Natural killer cell (primary cell): ENCODE data around the gene SYNDIG1. TPM values are rescaled to one million over a fixed set of nuclear protein-coding genes. Genes with fewer than 3 reads are reported as not detected.

Experiments used
- ATAC-seq, 3 donors: fragments of 150-1000 bp in 2 of 3; fragments of 200-7000 bp in 1 of 3; cut with Tn5 transposase; 1 replicate in 1 of 3; 2 replicates in 2 of 3; pipeline ENCODE4 v1.10.0; 2021; ENCODE audit warnings: mild to moderate bottlenecking in 2 of 3, moderate library complexity in 2 of 3
- DNase-seq, 2 donors: peaks; one replicate each; pipeline versions ENCODE4 v3.0.0 to v3.0.0-alpha.2; 2013 to 2021; ENCODE audit warnings: mixed read lengths in 1 of 2
- H3K27ac ChIP-seq: one replicate; pipeline ENCODE4 v1.5.1; 2013; ENCODE audit warnings: mild to moderate bottlenecking, low read length
- H3K27me3 ChIP-seq: one replicate; pipeline ENCODE4 v1.6.1; 2013; ENCODE audit warnings: low read length; ENCODE audit not compliant: control insufficient read depth, insufficient read depth
- H3K36me3 ChIP-seq: one replicate; pipeline ENCODE4 v1.6.1; 2013; ENCODE audit warnings: low read length; ENCODE audit not compliant: control insufficient read depth, insufficient read depth
- H3K4me1 ChIP-seq: one replicate; pipeline ENCODE4 v1.6.1; 2013; ENCODE audit warnings: low read length; ENCODE audit not compliant: control insufficient read depth, insufficient read depth
- H3K4me3 ChIP-seq: one replicate; pipeline ENCODE4 v1.5.1; 2013; ENCODE audit warnings: low read length
- H3K9me3 ChIP-seq: one replicate; pipeline ENCODE4 v1.6.1; 2013; ENCODE audit warnings: low read length; ENCODE audit not compliant: control insufficient read depth, insufficient read depth
- H3K27ac Mint-ChIP-seq, 2 donors: one replicate each; pipeline ENCODE4 v1.8.0; 2022; ENCODE audit warnings: mild to moderate bottlenecking in 2 of 2, mixed read lengths in 2 of 2, moderate library complexity in 1 of 2
- H3K27me3 Mint-ChIP-seq, 2 donors: one replicate each; pipeline ENCODE4 v1.8.0; 2022; ENCODE audit warnings: low read depth in 2 of 2, mixed read lengths in 2 of 2
- H3K36me3 Mint-ChIP-seq: one replicate; pipeline ENCODE4 v1.8.0; 2022; ENCODE audit warnings: mixed read lengths
- H3K4me1 Mint-ChIP-seq, 2 donors: one replicate each; pipeline ENCODE4 v1.8.0; 2022; ENCODE audit warnings: mixed read lengths in 2 of 2
- H3K4me3 Mint-ChIP-seq: one replicate; pipeline ENCODE4 v1.8.0; 2022; ENCODE audit warnings: mild to moderate bottlenecking, moderate library complexity, mixed read lengths
- H3K9me3 Mint-ChIP-seq, 2 donors: one replicate each; pipeline ENCODE4 v1.8.0; 2022; ENCODE audit warnings: mixed read lengths in 2 of 2
- CTCF ChIP-seq: fragments of 200-600 bp; IDR thresholded peaks from one replicate; pipeline ENCODE4 v1.8.0; 2022; ENCODE audit warnings: antibody characterized with exemption
- WGBS: methylation state at CpG from one replicate; pipeline ENCODE4 v1.1.7; 2013; ENCODE audit warnings: missing lambda C conversion rate; ENCODE audit not compliant: insufficient coverage; 5-methylcytosine and 5-hydroxymethylcytosine counted together
- intact Hi-C: fragments of 100-400 bp; cut with micrococcal nuclease; formaldehyde crosslinking; loops from one replicate; pipeline ENCODE4 v1.14.2; 2022
- total RNA-seq, 4 donors: library from RNA; stranded (reverse); fragments of 120-200 nt in 1 of 4; gene quantifications; one replicate each; pipeline versions ENCODE4 v1.2.3 to v1.2.4, GENCODE V29; 2013 to 2022

The SYNDIG1 gene
- total RNA-seq, 3 donors from 2014 or later (not counting 1 experiment from before 2014, with no cell fraction given) = not detected

- Mint-ChIP-seq H3K4me1 (no peaks in the 10 kb centered on the region), H3K4me3 (no peak overlapping the region), H3K27me3 (peaks cover 0 to 7% of the 10 kb centered on the region in 2 donors), H3K27ac (no peak overlapping the region), H3K36me3 (no peaks in the 10 kb centered on the region), H3K9me3 (no peaks in the 10 kb centered on the region)
- Histone ChIP-seq H3K4me3 (no peak overlapping the region), H3K9me3 (no peaks in the 10 kb centered on the region), H3K27me3 (no peaks in the 10 kb centered on the region), H3K36me3 (no peaks in the 10 kb centered on the region), H3K4me1 (no peaks in the 10 kb centered on the region), H3K27ac (no peak overlapping the region)
- ATAC-seq = no peak
- TF ChIP-seq CTCF = no peak
- intact Hi-C loops = no loop called here
- 94% methylated on average over 6 of the region's 6 CpGs for WGBS
- DNase-seq = no peak
These were observed 228.0 kb downstream of the SYNDIG1 start for GRCh38 chr20:24697411-24697810.

DNA sequence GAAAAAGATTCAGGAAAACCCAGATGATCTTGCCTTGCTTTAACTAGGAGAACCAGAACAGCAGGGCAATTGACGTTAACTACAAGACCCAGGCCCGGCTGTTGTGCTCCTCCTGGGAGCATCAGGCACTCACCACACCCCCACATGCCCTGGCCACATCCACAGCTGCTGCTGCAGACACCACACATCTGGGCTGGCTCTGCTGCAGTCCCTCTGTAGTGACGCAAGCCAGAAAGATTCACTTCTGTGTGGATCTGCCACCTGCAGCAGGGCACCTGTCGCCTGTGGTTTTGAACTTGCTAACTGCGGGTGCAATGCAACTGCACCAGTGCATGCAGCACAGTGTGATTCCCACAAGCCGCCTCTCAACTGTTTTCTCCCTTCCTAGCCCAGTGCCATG, 228.8 kb downstream of the SYNDIG1 start:
- no peaks in the 10 kb centered on the region for H3K4me1 Mint-ChIP-seq
- no peak overlapping the region for H3K27ac Mint-ChIP-seq
- no peak for ATAC-seq
- H3K36me3 ChIP-seq = no peaks in the 10 kb centered on the region
- intact Hi-C loops = no loop called here
- H3K27ac ChIP-seq = no peak overlapping the region
- no peaks in the 10 kb centered on the region for H3K4me1 ChIP-seq
- no peaks in the 10 kb centered on the region for H3K36me3 Mint-ChIP-seq
- H3K4me3 Mint-ChIP-seq = no peak overlapping the region
- DNase-seq = no peak
- H3K27me3 Mint-ChIP-seq = peaks cover 0 to 7% of the 10 kb centered on the region in 2 donors
- H3K9me3 Mint-ChIP-seq = no peaks in the 10 kb centered on the region
- no peak for TF ChIP-seq CTCF
- H3K4me3 ChIP-seq = no peak overlapping the region
- WGBS = 51% methylated on average over 6 of the region's 6 CpGs
- H3K27me3 ChIP-seq = no peaks in the 10 kb centered on the region
- H3K9me3 ChIP-seq = no peaks in the 10 kb centered on the region

DNA sequence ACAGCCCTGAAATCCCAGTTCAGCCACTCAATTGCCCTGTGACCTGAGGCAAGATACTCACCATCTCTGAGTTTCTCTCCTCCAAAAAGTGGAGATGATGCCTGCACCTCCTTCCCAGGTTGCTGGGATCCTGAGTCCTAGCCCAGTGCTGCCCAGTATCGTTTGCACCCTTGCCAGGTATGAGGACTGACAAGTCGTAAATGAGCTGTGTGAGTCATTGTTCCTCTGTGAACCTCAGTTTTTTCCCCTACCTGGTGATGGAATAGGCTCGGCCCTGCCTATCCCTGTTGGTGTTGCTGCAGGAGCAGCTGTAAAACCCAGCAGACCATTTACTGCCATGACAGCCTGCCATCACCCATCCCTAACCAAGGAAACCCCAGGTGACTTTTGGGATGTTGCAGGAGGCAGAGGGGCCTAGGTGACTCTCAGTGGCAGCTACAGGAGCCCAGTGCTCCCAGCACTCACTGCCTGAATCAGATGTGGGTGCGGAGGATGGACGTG, 229.3 kb downstream of the SYNDIG1 start:
- Histone ChIP-seq H3K4me3 (no peak overlapping the region), H3K9me3 (no peaks in the 10 kb centered on the region), H3K36me3 (no peaks in the 10 kb centered on the region), H3K27me3 (no peaks in the 10 kb centered on the region), H3K4me1 (no peaks in the 10 kb centered on the region), H3K27ac (no peak overlapping the region)
- intact Hi-C loops = no loop called here
- TF ChIP-seq CTCF = no peak
- 88% methylated on average over 5 of the region's 5 CpGs for WGBS
- Mint-ChIP-seq H3K4me1 (no peaks in the 10 kb centered on the region), H3K9me3 (no peaks in the 10 kb centered on the region), H3K4me3 (no peak overlapping the region), H3K27me3 (peaks cover 0 to 7% of the 10 kb centered on the region in 2 donors), H3K27ac (no peak overlapping the region), H3K36me3 (no peaks in the 10 kb centered on the region)
- ATAC-seq (no peak), DNase-seq (no peak)
